Coronary artery (tissue), 2 donors: Measurements from ENCODE around the gene SLC14A1.

Source experiments
- DNase-seq: peaks from one replicate; pipeline ENCODE4 v3.0.0-alpha.2; 2017; ENCODE audit warnings: low spot score
- H3K27ac ChIP-seq, 2 donors: fragments of 200-600 bp; sonication (generic); one replicate each; pipeline ENCODE4 v1.5.1; 2016 to 2019
- H3K4me3 ChIP-seq: fragments of 200-600 bp; sonication (generic); 2 replicates; pipeline ENCODE4 v1.5.1; 2016; ENCODE audit warnings: mild to moderate bottlenecking, moderate library complexity
- CTCF ChIP-seq: fragments of 200-600 bp; sonication (generic); IDR thresholded peaks from one replicate; pipeline ENCODE4 v1.5.1; 2019; ENCODE audit warnings: antibody characterized with exemption

Gene SLC14A1

GRCh38 chr18:45690975-45691815 is 32.8 kb upstream of the SLC14A1 start:
- Histone ChIP-seq H3K4me3 (no peak overlapping the region), H3K27ac (no peak overlapping the region)
- DNase-seq: peak; percentile 81
- peak; percentile 53 for TF ChIP-seq CTCF

- Histone ChIP-seq H3K4me3 (no peak overlapping the region), H3K27ac (no peak overlapping the region)
- TF ChIP-seq CTCF: no peak
- DNase-seq: no peak
Measured at GRCh38 chr18:45691816-45692179, 32.2 kb upstream of the SLC14A1 start.

GRCh38 chr18:45702708-45703265 is 21.2 kb upstream of the SLC14A1 start:
- Histone ChIP-seq H3K27ac (no peak overlapping the region), H3K4me3 (no peak overlapping the region)
- DNase-seq: no peak
- no peak for TF ChIP-seq CTCF

GRCh38 chr18:45708831-45709230 is 15.2 kb upstream of the SLC14A1 start:
- no peak for DNase-seq
- TF ChIP-seq CTCF: no peak
- Histone ChIP-seq H3K27ac (no peak overlapping the region), H3K4me3 (no peak overlapping the region)

GRCh38 chr18:45712061-45712460 is 11.9 kb upstream of the SLC14A1 start:
- no peak for TF ChIP-seq CTCF
- Histone ChIP-seq H3K27ac (no peak overlapping the region), H3K4me3 (no peak overlapping the region)
- no peak for DNase-seq

- no peak for DNase-seq
- no peak for TF ChIP-seq CTCF
- H3K27ac ChIP-seq: no peak overlapping the region
Measured at GRCh38 chr18:45713239-45713638, 10.7 kb upstream of the SLC14A1 start.

GRCh38 chr18:45715212-45715780 is 8.7 kb upstream of the SLC14A1 start:
- no peak for TF ChIP-seq CTCF
- H3K4me3 ChIP-seq: no peak overlapping the region
- no peak overlapping the region for H3K27ac ChIP-seq
- no peak for DNase-seq

More at GRCh38 chr18:45713239-45713638, 10.7 kb upstream of the SLC14A1 start:
- H3K4me3 ChIP-seq: no peak overlapping the region
